GM18873 (cell line): ENCODE measurements around the gene RAB32.

ENCODE experiments used
- ATAC-seq: cut with Tn5 transposase; IDR thresholded peaks from one replicate; pipeline ENCODE4 v1.9.1; 2021; ENCODE audit warnings: mild to moderate bottlenecking, moderate library complexity, moderate number of reproducible peaks; ENCODE audit not compliant: unreplicated experiment, low FRiP score

Gene RAB32

DNA sequence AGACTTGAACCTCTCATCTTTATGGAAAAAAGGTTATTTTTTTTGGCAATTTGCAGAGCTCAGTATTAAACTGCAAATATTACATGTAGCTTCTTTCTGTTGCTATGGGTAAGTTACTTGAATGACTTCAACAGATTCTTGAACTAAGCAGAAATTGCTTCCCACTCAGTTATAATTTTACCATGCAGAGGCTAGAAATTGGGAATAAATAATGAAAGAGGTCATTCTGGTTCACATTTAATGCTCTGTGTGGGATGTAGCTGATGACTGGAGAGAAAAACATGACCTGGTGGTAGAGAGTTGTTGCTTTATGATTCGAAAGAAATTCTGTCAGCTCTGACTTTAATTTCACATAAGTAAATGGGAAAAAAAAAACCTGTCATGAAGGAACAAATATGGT lies 38.3 kb downstream of the RAB32 start:
- no peak for ATAC-seq

- no peak for ATAC-seq
These were observed 39.2 kb downstream of the RAB32 start for GRCh38 chr6:146582857-146583256.

- ATAC-seq, result no peak
These were observed 40.3 kb downstream of the RAB32 start for GRCh38 chr6:146583966-146584365.

- ATAC-seq, result no peak
These were observed 43.8 kb downstream of the RAB32 start for GRCh38 chr6:146587459-146587858.

DNA sequence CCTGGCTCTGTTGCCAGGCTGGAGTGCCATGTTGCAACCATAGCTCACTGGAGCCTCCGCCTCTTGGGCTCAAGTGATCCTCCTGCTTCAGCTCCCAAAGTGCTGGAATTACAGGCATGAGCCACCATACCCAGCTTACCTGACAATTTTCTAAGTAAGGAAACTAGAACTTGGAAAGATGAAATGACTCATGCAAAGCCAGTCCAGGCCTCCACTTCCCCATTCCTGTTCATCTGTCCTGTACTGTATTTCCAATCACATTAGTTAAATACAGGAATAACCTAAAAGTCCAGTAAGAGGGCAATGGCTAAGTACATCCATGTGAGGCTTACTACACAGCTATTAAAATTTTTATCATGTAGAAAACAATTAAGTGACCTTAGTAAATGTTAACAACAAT lies 46.9 kb downstream of the RAB32 start:
- ATAC-seq, result no peak

- ATAC-seq, result no peak
These were observed 48.8 kb downstream of the RAB32 start for GRCh38 chr6:146592451-146592850.

- no peak for ATAC-seq
These were observed 50.4 kb downstream of the RAB32 start for GRCh38 chr6:146593986-146594385.

DNA sequence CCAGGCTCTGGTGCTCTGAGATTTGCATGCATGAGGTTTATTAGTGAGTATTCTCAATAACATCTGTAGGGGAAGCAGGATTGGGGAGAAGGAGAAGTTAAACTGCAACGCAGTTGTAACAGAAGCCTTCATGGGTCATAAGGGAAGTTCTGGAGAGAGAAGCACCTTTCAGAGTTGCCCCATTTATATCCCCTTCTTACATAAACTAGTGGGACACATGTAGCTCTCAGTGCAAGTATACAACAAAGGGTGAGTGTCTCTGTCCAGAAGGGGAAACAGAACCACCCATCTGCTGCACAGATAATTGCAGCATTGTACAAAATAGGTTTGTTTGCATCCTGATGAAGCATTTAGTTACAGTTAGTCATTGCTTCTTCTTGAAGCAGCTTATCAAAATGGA lies 50.9 kb downstream of the RAB32 start:
- ATAC-seq, result no peak

GRCh38 chr6:146595972-146596731 lies 52.5 kb downstream of the RAB32 start:
- ATAC-seq, result no peak

GRCh38 chr6:146598772-146599405 lies 55.3 kb downstream of the RAB32 start, which contains the start of gene ADGB:
ADGB (plus strand) TSS chr6:146598972; CDS start chr6:146599041, 69 bp downstream.
- no peak for ATAC-seq

GRCh38 chr6:146601352-146601751 lies 57.7 kb downstream of the RAB32 start:
- ATAC-seq, result no peak

DNA sequence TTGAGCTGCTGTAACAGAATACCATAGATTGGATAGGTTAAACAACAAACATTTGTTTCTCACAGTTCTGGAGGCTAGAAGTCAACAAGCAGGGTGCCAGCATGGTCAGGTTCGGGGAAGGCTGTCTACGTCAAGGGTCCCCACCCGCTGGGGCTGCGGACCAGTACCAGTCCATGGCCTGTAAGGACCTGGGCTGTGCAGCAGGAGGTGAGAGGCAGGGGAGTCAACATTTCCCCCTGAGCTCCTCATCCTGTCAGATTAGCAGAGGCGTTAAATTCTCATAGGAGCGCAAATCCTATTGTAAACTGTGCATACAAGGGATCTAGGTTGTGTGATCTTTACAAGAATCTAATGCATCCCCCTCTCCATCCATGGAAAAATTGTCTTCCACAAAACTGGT lies 58.9 kb downstream of the RAB32 start:
- ATAC-seq, result no peak
